Breast epithelium (tissue), 4 donors: ENCODE results near the gene OR7G3. TPM values are rescaled to one million over a fixed set of nuclear protein-coding genes. Genes with fewer than 3 reads are reported as not detected.

Experiments used
- DNase-seq, 2 donors: peaks; one replicate each; pipeline ENCODE4 v3.0.0-alpha.2; 2019; ENCODE audit warnings: low spot score in 2 of 2
- H3K27ac ChIP-seq, 2 donors: fragments of 200-600 bp; sonication (generic) in 1 of 2; one replicate each; pipeline ENCODE4 v1.5.1; 2016 to 2019; ENCODE audit warnings: mild to moderate bottlenecking in 1 of 2
- H3K27me3 ChIP-seq, 2 donors: fragments of 200-600 bp; sonication (generic) in 1 of 2; one replicate each; pipeline versions ENCODE4 v1.5.1 to v1.6.0; 2017 to 2019; ENCODE audit warnings: control low read depth in 1 of 2, mild to moderate bottlenecking in 1 of 2
- H3K36me3 ChIP-seq: fragments of 200-600 bp; one replicate; pipeline ENCODE4 v1.5.1; 2019
- H3K4me1 ChIP-seq, 2 donors: fragments of 200-600 bp; sonication (generic); one replicate each; pipeline ENCODE4 v1.5.1; 2016 to 2019; ENCODE audit warnings: control low read depth in 1 of 2
- H3K4me3 ChIP-seq, 3 donors: fragments of 200-600 bp; sonication (generic); 1 replicate in 2 of 3; 2 replicates in 1 of 3; pipeline ENCODE4 v1.5.1; 2016 to 2019; ENCODE audit warnings: mild to moderate bottlenecking in 3 of 3, moderate library complexity in 2 of 3
- H3K9me3 ChIP-seq, 2 donors: fragments of 200-600 bp; sonication (generic) in 1 of 2; one replicate each; pipeline ENCODE4 v1.5.1; 2016 to 2019; ENCODE audit warnings: control low read depth in 1 of 2
- POLR2A ChIP-seq: fragments of 450-650 bp; IDR thresholded peaks from one replicate; pipeline ENCODE4 v1.6.1; 2016; ENCODE audit warnings: antibody characterized with exemption, mild to moderate bottlenecking, moderate library complexity
- POLR2AphosphoS5 ChIP-seq, 3 donors: sonication (generic); formaldehyde crosslinking; IDR thresholded peaks; one replicate each; pipeline ENCODE4 v1.6.1; 2017; ENCODE audit warnings: antibody characterized with exemption in 3 of 3
- intact Hi-C: fragments of 100-400 bp; cut with DNase I; formaldehyde crosslinking; loops from one replicate; pipeline ENCODE4 v1.15.1; 2023; ENCODE audit warnings: low total_unique reads
- total RNA-seq, 3 donors: library from RNA; depleted of rRNA; stranded (reverse); fragments of >200 nt; gene quantifications; one replicate each; pipeline ENCODE4 v1.1.0, GENCODE V29; 2016
- TF ChIP-seq, protein P1 (sequence below), 3 donors: fragments of 450-650 bp; IDR thresholded peaks; one replicate each; pipeline ENCODE4 v1.5.1; 2016 to 2017; ENCODE audit warnings: antibody characterized with exemption in 3 of 3, mild to moderate bottlenecking in 3 of 3, moderate library complexity in 3 of 3

OR7G3 gene
- total RNA-seq, 3 donors from 2014 or later, result not detected

DNA sequence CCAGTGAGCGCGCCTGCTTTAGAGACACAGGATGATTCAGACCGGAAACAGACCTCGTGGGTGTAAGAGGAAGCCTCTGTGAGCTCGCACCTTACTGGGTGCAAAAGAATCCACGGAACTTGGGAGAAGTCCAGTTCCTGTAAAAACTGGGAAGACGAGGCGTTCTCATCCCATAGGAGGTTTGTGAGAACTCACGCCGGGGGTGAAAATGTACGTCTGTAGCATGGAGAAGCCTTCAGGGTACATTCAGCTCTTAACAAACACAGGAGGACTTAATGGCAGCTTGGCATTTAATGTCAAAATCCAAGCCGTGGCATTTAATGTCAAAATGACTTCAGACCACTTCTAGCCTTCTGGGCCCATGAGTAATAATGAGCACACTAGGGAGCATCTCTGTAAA is 34.7 kb upstream of the OR7G3 start:
- intact Hi-C loops, result no loop called here
- H3K4me1 ChIP-seq, result no peaks in the 10 kb centered on the region
- H3K9me3 ChIP-seq, result peaks cover 41 to 73% of the 10 kb centered on the region in 2 donors
- H3K27me3 ChIP-seq, result no peaks in the 10 kb centered on the region
- DNase-seq, result no peak
- peaks cover 17% of the 10 kb centered on the region for H3K36me3 ChIP-seq
- H3K4me3 ChIP-seq, result no peak overlapping the region
- no peak for TF ChIP-seq POLR2AphosphoS5 (IDR thresholded peaks at IDR 0.05)
- TF ChIP-seq, protein P1, sequence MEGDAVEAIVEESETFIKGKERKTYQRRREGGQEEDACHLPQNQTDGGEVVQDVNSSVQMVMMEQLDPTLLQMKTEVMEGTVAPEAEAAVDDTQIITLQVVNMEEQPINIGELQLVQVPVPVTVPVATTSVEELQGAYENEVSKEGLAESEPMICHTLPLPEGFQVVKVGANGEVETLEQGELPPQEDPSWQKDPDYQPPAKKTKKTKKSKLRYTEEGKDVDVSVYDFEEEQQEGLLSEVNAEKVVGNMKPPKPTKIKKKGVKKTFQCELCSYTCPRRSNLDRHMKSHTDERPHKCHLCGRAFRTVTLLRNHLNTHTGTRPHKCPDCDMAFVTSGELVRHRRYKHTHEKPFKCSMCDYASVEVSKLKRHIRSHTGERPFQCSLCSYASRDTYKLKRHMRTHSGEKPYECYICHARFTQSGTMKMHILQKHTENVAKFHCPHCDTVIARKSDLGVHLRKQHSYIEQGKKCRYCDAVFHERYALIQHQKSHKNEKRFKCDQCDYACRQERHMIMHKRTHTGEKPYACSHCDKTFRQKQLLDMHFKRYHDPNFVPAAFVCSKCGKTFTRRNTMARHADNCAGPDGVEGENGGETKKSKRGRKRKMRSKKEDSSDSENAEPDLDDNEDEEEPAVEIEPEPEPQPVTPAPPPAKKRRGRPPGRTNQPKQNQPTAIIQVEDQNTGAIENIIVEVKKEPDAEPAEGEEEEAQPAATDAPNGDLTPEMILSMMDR (IDR thresholded peaks at IDR 0.05), result no peak
- TF ChIP-seq POLR2A, result no peak
- no peak overlapping the region for H3K27ac ChIP-seq

DNA sequence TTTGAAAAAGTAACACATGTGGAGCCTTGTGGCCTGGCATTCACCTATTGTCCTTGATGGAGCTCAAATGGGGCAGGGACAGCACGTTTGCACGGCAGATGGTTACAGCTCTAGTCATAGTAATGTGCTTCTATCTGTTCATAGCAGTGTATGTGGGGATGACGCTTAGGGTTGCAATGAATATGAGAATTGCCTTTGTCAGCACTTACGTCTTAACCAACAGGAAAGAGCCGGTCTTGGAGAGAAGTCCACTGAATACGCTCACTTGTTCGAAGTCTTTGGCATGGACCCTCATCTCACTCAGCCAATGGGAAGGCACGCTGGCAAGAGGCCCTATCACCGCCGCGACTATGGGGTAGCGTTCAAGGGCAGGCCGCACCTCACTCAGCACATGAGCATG is 33.1 kb upstream of the OR7G3 start:
- intact Hi-C loops, result no loop called here
- Histone ChIP-seq H3K27me3 (no peaks in the 10 kb centered on the region), H3K4me3 (peak overlapping the region in 1 of 3 donors; percentile 10), H3K4me1 (no peaks in the 10 kb centered on the region), H3K36me3 (peaks cover 17% of the 10 kb centered on the region), H3K9me3 (peaks cover 53 to 76% of the 10 kb centered on the region in 2 donors), H3K27ac (no peak overlapping the region)
- TF ChIP-seq POLR2AphosphoS5 (IDR thresholded peaks at IDR 0.05), result no peak
- no peak for TF ChIP-seq POLR2A
- TF ChIP-seq, protein P1 (IDR thresholded peaks at IDR 0.05), result no peak
- no peak for DNase-seq

DNA sequence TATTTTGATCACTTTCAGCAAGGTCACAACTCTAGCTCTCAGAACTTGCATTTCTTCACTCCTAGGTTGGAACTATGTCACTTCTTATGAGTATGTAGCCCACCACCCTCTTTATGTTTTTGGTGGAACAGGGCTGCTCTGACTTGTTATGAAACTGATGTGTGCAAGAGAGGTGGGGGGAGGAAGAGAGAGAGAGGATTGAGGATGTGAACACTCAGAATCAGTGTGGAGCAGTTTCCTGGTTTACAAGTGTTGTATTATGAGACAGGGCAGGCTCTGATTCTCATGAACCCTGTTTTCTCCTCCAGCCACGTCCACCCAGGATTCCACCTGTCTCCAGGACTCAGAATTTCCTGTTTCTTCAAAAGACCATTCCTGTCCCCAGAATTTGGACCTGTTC is 29.6 kb upstream of the OR7G3 start:
- peak overlapping the region in 1 of 3 donors; percentile 4 for H3K4me3 ChIP-seq
- H3K36me3 ChIP-seq, result peaks cover 12% of the 10 kb centered on the region
- no peaks in the 10 kb centered on the region for H3K27me3 ChIP-seq
- H3K27ac ChIP-seq, result no peak overlapping the region
- H3K4me1 ChIP-seq, result no peaks in the 10 kb centered on the region
- DNase-seq, result no peak
- TF ChIP-seq POLR2AphosphoS5 (IDR thresholded peaks at IDR 0.05) (no peak), POLR2A (no peak)
- TF ChIP-seq, protein P1 (IDR thresholded peaks at IDR 0.05), result no peak
- intact Hi-C loops, result no loop called here
- peaks cover 68% of the 10 kb centered on the region in 2 donors for H3K9me3 ChIP-seq

DNA sequence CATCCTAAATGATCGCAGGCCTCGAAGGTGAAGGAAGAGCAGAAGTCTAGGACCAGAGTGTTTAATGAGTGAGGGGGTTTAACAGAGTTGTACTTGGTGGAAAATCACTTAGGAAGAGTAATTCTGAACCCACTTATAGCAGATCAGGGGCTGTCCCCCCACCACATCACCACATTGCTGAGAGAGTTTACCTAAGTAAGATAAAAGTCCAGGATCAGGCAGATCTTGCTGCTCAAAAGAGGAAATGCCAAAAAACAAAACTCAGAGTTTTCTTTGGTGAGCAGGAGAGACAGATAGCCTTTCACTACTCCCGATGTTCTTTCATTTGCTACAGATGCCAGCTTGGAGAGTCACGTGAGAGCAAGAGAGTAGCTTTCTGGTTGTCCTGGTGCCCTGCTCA is 28.8 kb upstream of the OR7G3 start:
- Histone ChIP-seq H3K4me1 (no peaks in the 10 kb centered on the region), H3K4me3 (peak overlapping the region in 1 of 3 donors; percentile 17), H3K9me3 (peaks cover 65 to 68% of the 10 kb centered on the region in 2 donors), H3K27ac (no peak overlapping the region), H3K27me3 (no peaks in the 10 kb centered on the region), H3K36me3 (peaks cover 10% of the 10 kb centered on the region)
- DNase-seq, result no peak
- intact Hi-C loops, result no loop called here
- TF ChIP-seq, protein P1 (IDR thresholded peaks at IDR 0.05), result no peak

DNA sequence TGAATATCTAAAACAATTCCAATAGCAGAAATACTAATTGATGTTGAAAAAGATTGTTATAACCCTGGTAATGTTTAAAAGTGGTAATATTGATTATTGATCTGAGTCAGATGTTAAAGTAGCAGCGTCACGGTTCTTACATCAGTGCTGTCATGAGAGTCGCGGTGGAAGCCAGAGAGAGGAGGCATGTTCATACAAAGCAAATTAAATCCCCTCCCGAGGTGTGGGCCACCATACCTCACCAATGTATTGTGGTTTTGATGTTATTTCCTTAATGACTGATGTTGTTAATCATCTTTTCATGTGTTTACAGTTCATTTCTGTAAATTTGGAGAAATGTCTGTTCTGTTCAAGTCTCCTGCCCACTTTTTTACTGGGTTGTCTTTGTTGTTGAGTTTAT is 24.6 kb upstream of the OR7G3 start:
- intact Hi-C loops, result no loop called here
- H3K9me3 ChIP-seq, result peaks cover 59 to 61% of the 10 kb centered on the region in 2 donors
- H3K27ac ChIP-seq, result no peak overlapping the region
- H3K27me3 ChIP-seq, result no peaks in the 10 kb centered on the region
- no peaks in the 10 kb centered on the region for H3K4me1 ChIP-seq
- H3K36me3 ChIP-seq, result no peaks in the 10 kb centered on the region
- TF ChIP-seq POLR2AphosphoS5 (IDR thresholded peaks at IDR 0.05) (no peak), POLR2A (no peak)
- TF ChIP-seq, protein P1 (IDR thresholded peaks at IDR 0.05), result no peak
- DNase-seq, result no peak
- H3K4me3 ChIP-seq, result no peak overlapping the region
